HG03039 (cell line): ENCODE results near the gene ATP2C2.
"Not testable (repeated sequence)": the region's sequence is repeated elsewhere in the genome, so short reads cannot be mapped to it uniquely, and the experiment has no call there.

Experiments used
- ATAC-seq: cut with Tn5 transposase; IDR thresholded peaks from one replicate; pipeline ENCODE4 v1.9.1; 2021; ENCODE audit warnings: mild to moderate bottlenecking, moderate library complexity; ENCODE audit not compliant: unreplicated experiment

Gene ATP2C2

GRCh38 chr16:84391151-84392030 lies 23.1 kb downstream of the ATP2C2 start:
- no peak for ATAC-seq

- no peak for ATAC-seq
These were observed 23.7 kb downstream of the ATP2C2 start for GRCh38 chr16:84392031-84392360.

- not testable (repeated sequence) for ATAC-seq
These were observed 27.7 kb downstream of the ATP2C2 start for GRCh38 chr16:84396082-84396481.

GRCh38 chr16:84396537-84397008 lies 28.2 kb downstream of the ATP2C2 start:
- ATAC-seq, result no peak

GRCh38 chr16:84397090-84397489 lies 28.8 kb downstream of the ATP2C2 start:
- no peak for ATAC-seq

- no peak for ATAC-seq
These were observed 30.4 kb downstream of the ATP2C2 start for GRCh38 chr16:84398701-84399100.

- not testable (repeated sequence) for ATAC-seq
These were observed 31.6 kb downstream of the ATP2C2 start for GRCh38 chr16:84399912-84400311.

- ATAC-seq, result not testable (repeated sequence)
These were observed 35.1 kb downstream of the ATP2C2 start for GRCh38 chr16:84403435-84403834.

GRCh38 chr16:84404324-84404723 lies 36.0 kb downstream of the ATP2C2 start:
- no peak for ATAC-seq

- ATAC-seq, result no peak
These were observed 36.8 kb downstream of the ATP2C2 start for GRCh38 chr16:84404936-84405639.

GRCh38 chr16:84406006-84406963 lies 37.9 kb downstream of the ATP2C2 start:
- no peak for ATAC-seq

GRCh38 chr16:84407588-84408313 lies 39.4 kb downstream of the ATP2C2 start:
- no peak for ATAC-seq

GRCh38 chr16:84408314-84408690 lies 40.0 kb downstream of the ATP2C2 start:
- no peak for ATAC-seq

- no peak for ATAC-seq
These were observed 40.5 kb downstream of the ATP2C2 start for GRCh38 chr16:84408856-84409255.

- ATAC-seq, result no peak
These were observed 42.2 kb downstream of the ATP2C2 start for GRCh38 chr16:84410361-84411138.

GRCh38 chr16:84411768-84412167 lies 43.4 kb downstream of the ATP2C2 start:
- ATAC-seq, result no peak

GRCh38 chr16:84412262-84412661 lies 43.9 kb downstream of the ATP2C2 start:
- no peak for ATAC-seq

- ATAC-seq, result no peak
These were observed 45.1 kb downstream of the ATP2C2 start for GRCh38 chr16:84413244-84414004.

- ATAC-seq, result no peak
These were observed 46.5 kb downstream of the ATP2C2 start for GRCh38 chr16:84414789-84415326.
